H1 (cell line): ENCODE results near the gene TMEM115. TPM values are rescaled to one million over a fixed set of nuclear protein-coding genes. Genes with fewer than 3 reads are reported as not detected.

ENCODE experiments used
- CTCF ChIA-PET: fragments of 300-600 bp; sonication (Branson Sonifier 250); formaldehyde crosslinking; loops from one replicate; lab custom pipeline; 2021; ENCODE audit not compliant: partially characterized antibody; lab: Charles Lee
- POLR2A ChIA-PET: fragments of 300-600 bp; sonication (Branson Sonifier 250); formaldehyde crosslinking; loops from one replicate; lab custom pipeline; 2021; ENCODE audit warnings: inconsistent platforms; ENCODE audit not compliant: partially characterized antibody; lab: Charles Lee
- DNase-seq, 2 experiments: peaks; one replicate each; pipeline versions ENCODE4 v3.0.0 to v3.0.0-alpha.2; 2010 to 2022; ENCODE audit warnings: low spot score in 2 of 2, low read depth in 1 of 2, mixed read lengths in 1 of 2
- FAIRE-seq: peaks from 2 replicates; lab custom pipeline; 2011; peaks lifted over from hg19 to GRCh38; lab: Jason Lieb, UNC
- H2AFZ ChIP-seq: 2 replicates; pipeline ENCODE4 v1.8.1; 2012; ENCODE audit warnings: low read length, inconsistent platforms
- H2AK5ac ChIP-seq: 2 replicates; pipeline ENCODE4 v1.6.1; 2013; ENCODE audit warnings: low read depth, low read length
- H2BK120ac ChIP-seq: replicated peaks from 2 replicates; pipeline ENCODE3; 2013; ENCODE audit warnings: low read depth, low read length, inconsistent platforms
- H2BK12ac ChIP-seq: 2 replicates; pipeline ENCODE4 v1.6.1; 2013; ENCODE audit warnings: low read depth, low read length
- H2BK15ac ChIP-seq: 2 replicates; pipeline ENCODE4 v1.6.1; 2013; ENCODE audit warnings: low read length
- H2BK20ac ChIP-seq: 2 replicates; pipeline ENCODE4 v1.6.1; 2013; ENCODE audit warnings: low read length
- H2BK5ac ChIP-seq: 2 replicates; pipeline ENCODE4 v1.6.1; 2013; ENCODE audit warnings: low read depth, low read length
- H3K14ac ChIP-seq: 2 replicates; pipeline ENCODE4 v1.6.1; 2013; ENCODE audit warnings: inconsistent platforms; ENCODE audit not compliant: insufficient read length
- H3K18ac ChIP-seq: 2 replicates; pipeline ENCODE4 v1.6.1; 2013; ENCODE audit warnings: low read length; ENCODE audit errors: extremely low read depth
- H3K23ac ChIP-seq: 2 replicates; pipeline ENCODE4 v1.6.1; 2013; ENCODE audit warnings: inconsistent platforms; ENCODE audit not compliant: insufficient read length
- H3K23me2 ChIP-seq: 2 replicates; pipeline ENCODE4 v1.6.1; 2013; ENCODE audit warnings: low read depth, low read length
- H3K27ac ChIP-seq: 2 replicates; pipeline ENCODE4 v1.6.1; 2011; ENCODE audit warnings: low read depth, low read length, inconsistent platforms
- H3K27me3 ChIP-seq, 4 experiments: replicated peaks in 1 of 4; 1 replicate in 1 of 4; 2 replicates in 3 of 4; pipeline versions ENCODE4 v1.6.1 to v1.8.1; 2011 to 2013; ENCODE audit warnings: low read length in 3 of 4, mild to moderate bottlenecking in 3 of 4, inconsistent platforms in 2 of 4, mixed read lengths in 2 of 4, moderate library complexity in 1 of 4; ENCODE audit not compliant: control insufficient read depth in 3 of 4, insufficient read depth in 3 of 4; ENCODE audit errors: extremely low read depth in 1 of 4
- H3K36me3 ChIP-seq, 4 experiments: 2 replicates each; pipeline versions ENCODE4 v1.6.1 to v1.8.1; 2011 to 2013; ENCODE audit warnings: mild to moderate bottlenecking in 4 of 4, low read length in 3 of 4, moderate library complexity in 2 of 4, control low read depth in 1 of 4, inconsistent platforms in 1 of 4; ENCODE audit not compliant: insufficient read depth in 4 of 4, control insufficient read depth in 2 of 4
- H3K4ac ChIP-seq: replicated peaks from 2 replicates; pipeline ENCODE3; 2013; ENCODE audit warnings: low read length, low read depth, mixed read lengths, inconsistent platforms; ENCODE audit not compliant: insufficient read length
- H3K4me1 ChIP-seq, 4 experiments: replicated peaks in 1 of 4; 1 replicate in 1 of 4; 2 replicates in 3 of 4; pipeline versions ENCODE4 v1.6.1 to v1.8.1; 2011 to 2013; ENCODE audit warnings: low read length in 3 of 4, inconsistent platforms in 2 of 4, mixed read lengths in 1 of 4; ENCODE audit not compliant: insufficient read depth in 4 of 4, control insufficient read depth in 3 of 4
- H3K4me2 ChIP-seq, 2 experiments: 2 replicates each; pipeline versions ENCODE4 v1.6.1 to v1.8.1; 2011 to 2013; ENCODE audit warnings: low read depth in 2 of 2, low read length in 2 of 2, control low read depth in 1 of 2, inconsistent platforms in 1 of 2, mild to moderate bottlenecking in 1 of 2; ENCODE audit not compliant: insufficient read depth in 1 of 2
- H3K4me3 ChIP-seq, 4 experiments: fragments of 200-600, 300-600 bp in 1 of 4; sonication (generic), shearing (Covaris generic), sonication (Bioruptor Twin) in 1 of 4; 2 replicates each; pipeline versions ENCODE4 v1.5.1 to v1.8.1; 2011 to 2016; ENCODE audit warnings: low read length in 4 of 4, low read depth in 3 of 4, control low read depth in 2 of 4, inconsistent platforms in 2 of 4, mild to moderate bottlenecking in 2 of 4, mixed read lengths in 1 of 4, moderate library complexity in 1 of 4; ENCODE audit not compliant: insufficient read depth in 2 of 4; ENCODE audit errors: extremely low read depth in 1 of 4
- H3K56ac ChIP-seq: replicated peaks from 2 replicates; pipeline ENCODE3; 2013; ENCODE audit warnings: low read depth, mild to moderate bottlenecking, mixed read lengths, low read length, inconsistent platforms; ENCODE audit not compliant: insufficient read length
- H3K79me1 ChIP-seq: 2 replicates; pipeline ENCODE4 v1.6.1; 2013; ENCODE audit warnings: low read depth, low read length, control low read depth
- H3K79me2 ChIP-seq, 2 experiments: 2 replicates each; pipeline versions ENCODE4 v1.6.1 to v1.8.1; 2012 to 2013; ENCODE audit warnings: low read length in 2 of 2, mild to moderate bottlenecking in 2 of 2, inconsistent platforms in 1 of 2; ENCODE audit not compliant: insufficient read depth in 2 of 2, control insufficient read depth in 1 of 2
- H3K9ac ChIP-seq, 4 experiments: replicated peaks in 1 of 4; 1 replicate in 1 of 4; 2 replicates in 3 of 4; pipeline versions ENCODE4 v1.6.1 to v1.8.1; 2011 to 2013; ENCODE audit warnings: low read depth in 3 of 4, low read length in 3 of 4, control low read depth in 2 of 4, mild to moderate bottlenecking in 2 of 4, moderate library complexity in 2 of 4, inconsistent platforms in 1 of 4; ENCODE audit errors: extremely low read depth in 1 of 4
- H3K9me3 ChIP-seq, 2 experiments: 2 replicates each; pipeline versions ENCODE4 v1.6.1 to v1.8.1; 2012 to 2013; ENCODE audit warnings: mild to moderate bottlenecking in 2 of 2, moderate library complexity in 2 of 2, control low read depth in 1 of 2, inconsistent platforms in 1 of 2, low read depth in 1 of 2, low read length in 1 of 2, mixed read lengths in 1 of 2; ENCODE audit not compliant: insufficient read depth in 2 of 2
- H4K20me1 ChIP-seq, 2 experiments: replicated peaks in 1 of 2; 2 replicates each; pipeline versions ENCODE3 to v1.8.1; 2011 to 2013; ENCODE audit warnings: inconsistent platforms in 2 of 2, low read length in 2 of 2, mild to moderate bottlenecking in 1 of 2; ENCODE audit not compliant: insufficient read depth in 2 of 2, control insufficient read depth in 1 of 2
- H4K5ac ChIP-seq: 2 replicates; pipeline ENCODE4 v1.6.1; 2013; ENCODE audit warnings: low read length, low read depth, mixed read lengths, inconsistent platforms; ENCODE audit not compliant: insufficient read length
- H4K8ac ChIP-seq: 2 replicates; pipeline ENCODE4 v1.8.0; 2013; ENCODE audit warnings: mild to moderate bottlenecking, moderate library complexity, low read length, inconsistent platforms; ENCODE audit not compliant: insufficient read depth; ENCODE audit errors: extremely low read depth
- H4K91ac ChIP-seq: replicated peaks from 2 replicates; pipeline ENCODE3; 2013; ENCODE audit warnings: low read length, mixed read lengths, inconsistent platforms; ENCODE audit not compliant: insufficient read length
- BCL11A ChIP-seq, 2 experiments: IDR thresholded peaks; one replicate each; pipeline ENCODE4 v1.6.1; 2011; ENCODE audit warnings: low read depth in 2 of 2, low read length in 2 of 2, mild to moderate bottlenecking in 2 of 2
- CBX8 ChIP-seq: fragments of 300-800, 300-1000 bp; sonication (generic); IDR thresholded peaks from 2 replicates; pipeline ENCODE4 v1.7.1; 2016; ENCODE audit warnings: low read depth, low read length, borderline replicate concordance
- CEBPB ChIP-seq: IDR thresholded peaks from 2 replicates; pipeline ENCODE4 v1.6.1; 2012; ENCODE audit warnings: low read depth, low read length
- CTCF ChIP-seq, 3 experiments: IDR thresholded peaks; 1 replicate in 2 of 3; 2 replicates in 1 of 3; pipeline versions ENCODE4 v1.5.1 to v1.6.1; 2011; ENCODE audit warnings: low read length in 3 of 3, mild to moderate bottlenecking in 3 of 3, inconsistent platforms in 2 of 3, low read depth in 1 of 3, moderate library complexity in 1 of 3; ENCODE audit not compliant: insufficient read depth in 1 of 3; ENCODE audit errors: control extremely low read depth in 1 of 3
- E2F6 ChIP-seq: IDR thresholded peaks from 2 replicates; pipeline ENCODE4 v1.6.1; 2012; ENCODE audit warnings: inconsistent platforms
- GTF2F1 ChIP-seq: IDR thresholded peaks from 2 replicates; pipeline ENCODE4 v1.6.1; 2012; ENCODE audit warnings: low read depth, low read length, improper control_type of control experiment, borderline replicate concordance
- JUN ChIP-seq: IDR thresholded peaks from 2 replicates; pipeline ENCODE4 v1.6.1; 2011; ENCODE audit warnings: low read depth, mild to moderate bottlenecking, improper control_type of control experiment, low read length
- RBBP5 ChIP-seq: IDR thresholded peaks from 2 replicates; pipeline ENCODE4 v1.7.1; 2012; ENCODE audit warnings: low read depth, mild to moderate bottlenecking, inconsistent platforms, low read length, moderate library complexity, borderline replicate concordance
- TCF12 ChIP-seq: IDR thresholded peaks from 2 replicates; pipeline ENCODE4 v1.6.1; 2011; ENCODE audit warnings: low read depth, mild to moderate bottlenecking, low read length
- USF2 ChIP-seq: IDR thresholded peaks from 2 replicates; pipeline ENCODE4 v1.6.1; 2011; ENCODE audit warnings: low read length, improper control_type of control experiment
- WGBS, 2 experiments: shearing (Covaris generic) in 1 of 2; methylation state at CpG; one replicate each; pipeline versions ENCODE4 v1.1.6 to v1.1.7; 2013 to 2015; ENCODE audit warnings: low lambda C conversion rate in 2 of 2, mixed read lengths in 2 of 2, inconsistent platforms in 1 of 2, low coverage in 1 of 2, missing lambda C conversion rate in 1 of 2; ENCODE audit not compliant: insufficient replicate concordance in 2 of 2, insufficient coverage in 1 of 2, insufficient read length in 1 of 2; ENCODE audit errors: extremely low coverage in 1 of 2, missing lambda C conversion rate in 1 of 2; 5-methylcytosine and 5-hydroxymethylcytosine counted together
- polyA plus RNA-seq, 7 experiments: library from polyadenylated mRNA; depleted of rRNA in 3 of 7; stranded (reverse) in 5 of 7; unstranded in 2 of 7; fragments of >200 nt in 5 of 7; fragments of 200-250 nt in 2 of 7; gene quantifications; 1 replicate in 5 of 7; 2 replicates in 1 of 7; 4 replicates in 1 of 7; pipeline versions ENCODE4 v1.2.1 to v1.2.3, GENCODE V29; 2011 to 2013; ENCODE audit warnings: missing spikeins in 2 of 7, mixed read lengths in 2 of 7
- total RNA-seq: library from RNA; stranded (reverse); fragmentation: NEBNext Ultra II Directional; extraction: Animal tissue kit (Norgen Biotek cat#: 25700); gene quantifications from 2 replicates; pipeline ENCODE4 v1.2.1, GENCODE V29; 2021

TMEM115 gene
- total and polyA plus RNA-seq, 2 of the 8 experiments (the other 6 are each of a cell fraction or from before 2014, with no cell fraction given): 25.4 to 32.4 TPM

DNA sequence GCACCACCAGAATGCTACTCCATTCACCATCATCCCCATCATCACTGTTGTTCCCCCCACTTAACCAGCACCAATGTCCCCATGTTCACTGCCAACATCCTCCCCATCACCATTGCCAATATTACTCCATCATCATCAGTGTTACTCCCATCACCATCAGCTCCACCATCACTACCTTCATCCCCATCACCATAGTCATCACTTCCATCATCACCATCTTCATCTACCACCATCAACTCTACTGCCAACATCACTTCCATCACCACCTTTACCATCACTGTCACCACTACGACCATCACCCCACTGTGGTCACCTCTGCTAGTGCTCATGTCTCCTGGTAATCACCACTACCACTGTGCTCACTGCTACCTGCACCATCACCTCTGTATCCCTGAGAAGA lies 47.2 kb upstream of the TMEM115 start:
- no peaks in the 10 kb centered on the region for H3K79me1 ChIP-seq
- H3K79me2 ChIP-seq: no peaks in the 10 kb centered on the region
- FAIRE-seq (no peak), DNase-seq (no peak)
- H2BK20ac ChIP-seq: no peak overlapping the region
- no peak overlapping the region for H4K91ac ChIP-seq
- H3K23ac ChIP-seq: no peak overlapping the region
- no peak overlapping the region for H4K8ac ChIP-seq
- H3K18ac ChIP-seq: no peak overlapping the region
- WGBS, 2 experiments: 88% methylated on average over 1 of the region's 1 CpG; no CpG with 5 or more reads in 1 of the 2 experiments
- no peaks in the 10 kb centered on the region for H3K23me2 ChIP-seq
- peaks cover 0 to 3% (median under 1%) of the 10 kb centered on the region in 4 experiments; a peak in 3 of 7 replicates for H3K27me3 ChIP-seq
- no peak overlapping the region for H3K9ac ChIP-seq
- no peak overlapping the region for H2BK120ac ChIP-seq
- no peak overlapping the region for H3K27ac ChIP-seq
- H3K36me3 ChIP-seq: no peaks in the 10 kb centered on the region
- POLR2A ChIA-PET: interaction anchor here (1.1 kb wide), 1 partner anchor 12 kb away, joined by 3 read pairs; no protein-coding TSS in a partner anchor
- no peak overlapping the region for H2BK5ac ChIP-seq
- H2BK15ac ChIP-seq: no peak overlapping the region
- H4K5ac ChIP-seq: no peak overlapping the region
- H3K4ac ChIP-seq: no peak overlapping the region
- H3K4me3 ChIP-seq: no peak overlapping the region
- no peak overlapping the region for H2AFZ ChIP-seq
- no peaks in the 10 kb centered on the region; a peak in 1 of 7 replicates for H3K4me1 ChIP-seq
- no peak overlapping the region for H3K56ac ChIP-seq
- H2BK12ac ChIP-seq: no peak overlapping the region
- CTCF ChIA-PET: interaction anchor here (0.8 to 1.4 kb wide), 4 partner anchors 10 to 143 kb away, joined by 3 read pairs; no protein-coding TSS in a partner anchor
- H3K9me3 ChIP-seq: no peaks in the 10 kb centered on the region
- H4K20me1 ChIP-seq: peaks cover 10 to 21% of the 10 kb centered on the region in 2 experiments
- H3K14ac ChIP-seq: no peak overlapping the region
- H2AK5ac ChIP-seq: no peak overlapping the region
- H3K4me2 ChIP-seq: no peak overlapping the region
- TF ChIP-seq GTF2F1: no peak
- no peak for TF ChIP-seq E2F6
- TF ChIP-seq CTCF (IDR thresholded peaks at IDR 0.05; ENCODE audit: control extremely low read depth in 1 of 3, insufficient read depth in 1 of 3, low read depth in 1 of 3, low read length in 3 of 3): no peak
- TF ChIP-seq USF2: no peak
- TF ChIP-seq JUN: no peak
- no peak for TF ChIP-seq RBBP5
- no peak for TF ChIP-seq CEBPB
- no peak for TF ChIP-seq BCL11A (IDR thresholded peaks at IDR 0.05; ENCODE audit: low read depth in 2 of 2, low read length in 2 of 2)
- no peak for TF ChIP-seq CBX8
- TF ChIP-seq TCF12: no peak
